GM21367 (cell line): ENCODE results near the gene NFKB1.

Source experiments
- ATAC-seq: cut with Tn5 transposase; IDR thresholded peaks from one replicate; pipeline ENCODE4 v1.9.1; 2021; ENCODE audit not compliant: unreplicated experiment

Gene NFKB1

DNA sequence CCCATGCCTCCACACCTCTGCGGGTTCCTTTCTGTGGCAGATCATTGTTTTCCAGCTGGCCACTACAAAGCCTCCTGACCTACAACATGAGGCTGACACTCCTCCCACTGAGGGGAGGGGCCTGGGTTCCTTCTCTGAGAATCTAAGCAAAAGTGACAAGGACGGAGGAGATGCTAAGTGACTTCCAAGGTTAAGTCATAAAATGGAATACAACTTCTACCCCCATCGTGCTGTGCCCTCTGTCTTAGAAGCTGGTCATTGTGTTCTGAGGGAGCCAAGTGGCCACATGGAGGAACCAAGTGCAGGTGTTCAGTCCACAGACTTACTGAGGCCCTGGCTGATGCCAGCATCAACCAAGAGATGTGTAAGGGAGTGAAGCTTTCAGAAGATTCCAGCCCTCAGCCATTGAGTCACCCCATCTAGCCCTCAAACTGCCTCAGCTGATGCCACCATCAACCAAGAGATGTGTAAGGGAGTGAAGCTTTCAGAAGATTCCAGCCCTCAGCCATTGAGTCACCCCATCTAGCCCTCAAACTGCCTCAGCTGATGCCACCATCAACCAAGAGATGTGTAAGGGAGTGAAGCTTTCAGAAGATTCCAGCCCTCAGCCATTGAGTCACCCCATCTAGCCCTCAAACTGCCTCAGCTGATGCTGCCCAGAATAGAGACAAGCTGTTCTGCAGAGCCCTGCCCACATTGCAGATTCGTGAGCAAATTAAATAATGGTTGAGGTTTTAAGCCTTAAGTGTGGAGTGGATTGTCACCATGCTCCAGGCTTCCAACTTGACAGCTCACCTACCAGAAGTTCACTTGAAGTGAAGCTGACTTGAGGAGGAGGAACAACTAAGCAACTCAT, 118.8 kb downstream of the NFKB1 start:
- peak; percentile 20 for ATAC-seq

DNA sequence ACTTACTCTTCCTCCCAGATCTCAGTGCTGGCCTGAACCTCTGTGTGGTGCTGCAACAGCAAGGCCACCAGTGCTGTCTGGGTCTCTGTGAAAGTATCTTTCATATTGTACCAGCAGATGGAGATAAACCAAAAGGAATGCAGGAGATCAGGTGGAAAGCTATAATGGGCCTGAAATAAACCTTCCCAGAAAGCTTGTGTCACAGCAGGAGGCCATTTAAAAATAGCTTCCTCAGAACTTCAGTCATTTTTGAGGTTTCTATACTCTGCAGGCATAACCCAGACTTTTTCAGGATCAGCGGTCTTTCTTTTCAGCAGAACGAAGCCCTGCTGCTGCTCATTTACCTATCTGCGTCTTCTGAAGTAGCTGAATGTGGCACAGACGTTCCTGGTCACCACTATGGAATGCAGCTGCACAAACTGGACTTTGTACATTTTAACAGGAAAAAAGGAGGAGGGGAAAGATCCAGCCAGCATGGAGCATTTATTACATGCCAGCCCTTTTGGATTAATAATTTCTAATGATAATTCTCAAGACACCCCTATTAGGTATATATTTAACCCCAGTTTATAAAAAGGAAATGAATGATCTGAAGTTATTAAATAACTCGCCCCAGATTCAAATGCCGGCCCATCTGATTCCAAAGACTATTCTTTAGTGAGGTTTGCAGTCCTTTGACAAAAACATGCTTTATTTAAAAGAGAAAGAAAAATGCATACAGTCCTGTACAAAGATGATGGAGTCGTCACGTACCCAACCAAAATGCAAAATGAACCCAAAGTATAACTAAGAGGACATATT, 119.7 kb downstream of the NFKB1 start:
- ATAC-seq, result peak; percentile 45

DNA sequence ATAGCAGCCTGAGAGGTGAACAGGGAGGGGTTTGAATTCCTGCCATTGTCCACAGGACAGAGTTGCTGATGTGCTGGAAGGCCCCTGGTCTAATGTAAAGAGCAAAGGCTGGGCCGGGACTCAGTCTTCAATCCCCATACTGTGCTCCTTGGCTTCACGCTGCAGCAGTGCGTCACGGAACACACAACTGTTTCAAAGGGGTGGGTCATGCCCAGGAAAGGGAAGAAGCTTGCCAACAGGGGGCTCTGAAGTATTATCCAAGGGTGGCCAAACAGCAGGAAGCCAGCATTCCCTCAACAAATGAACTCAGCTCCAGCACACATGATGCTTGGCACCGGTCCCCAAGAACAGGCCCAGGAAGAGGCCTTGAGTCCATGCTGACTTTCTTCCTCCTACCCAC, 122.5 kb downstream of the NFKB1 start:
- no peak for ATAC-seq

DNA sequence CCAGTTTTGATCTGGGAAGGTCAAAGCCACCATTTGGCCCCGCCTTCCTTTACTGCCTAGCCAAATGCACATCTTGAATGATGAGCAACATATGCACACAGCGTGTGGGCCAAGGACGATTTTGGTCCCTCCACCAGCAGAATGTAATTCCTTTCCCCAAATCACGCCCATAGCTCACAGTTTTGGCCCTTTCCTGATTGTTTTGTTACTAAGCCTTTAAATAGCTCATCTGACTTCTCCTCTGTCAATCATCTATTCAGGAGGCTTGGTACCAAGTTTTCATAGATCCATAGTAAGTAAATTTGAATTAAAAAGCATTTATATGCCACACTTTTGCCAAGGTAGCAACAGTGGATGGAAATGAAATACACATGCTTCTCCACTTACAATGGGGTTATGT, 123.3 kb downstream of the NFKB1 start:
- no peak for ATAC-seq

DNA sequence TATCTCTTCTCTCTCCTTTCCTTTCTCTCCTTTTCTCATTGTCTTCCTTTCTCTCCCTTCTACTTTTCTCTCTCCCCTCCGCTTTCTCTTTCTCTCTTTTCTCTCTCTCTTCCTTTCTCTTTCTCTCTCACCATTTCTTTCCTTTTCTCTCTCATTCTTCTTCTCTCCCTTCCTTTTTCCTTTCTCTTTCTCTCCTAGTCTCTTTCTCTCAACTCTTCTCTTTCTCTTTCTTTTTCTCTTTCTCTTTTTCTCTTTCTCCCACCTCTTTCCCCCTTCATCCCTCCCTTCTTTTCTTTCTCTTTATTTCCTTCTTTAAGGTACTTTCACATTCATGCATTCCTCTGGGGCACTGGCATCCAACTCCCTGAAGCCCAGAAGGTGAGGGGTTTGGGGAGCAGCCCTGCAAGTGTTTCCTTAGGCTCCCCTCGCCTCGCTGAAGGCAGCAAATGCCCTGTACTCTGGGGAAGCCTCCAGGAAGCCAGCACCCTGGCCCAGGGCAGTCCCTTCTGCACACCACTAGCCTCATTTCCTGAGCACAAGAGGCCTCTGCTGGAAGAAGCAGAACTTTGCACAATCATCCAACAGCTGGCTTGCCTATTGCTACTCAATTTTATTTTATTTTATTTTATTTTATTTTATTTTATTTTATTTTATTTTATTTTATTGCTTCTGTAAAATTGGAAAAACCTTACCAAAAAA, 124.2 kb downstream of the NFKB1 start:
- peak; percentile 96 for ATAC-seq

DNA sequence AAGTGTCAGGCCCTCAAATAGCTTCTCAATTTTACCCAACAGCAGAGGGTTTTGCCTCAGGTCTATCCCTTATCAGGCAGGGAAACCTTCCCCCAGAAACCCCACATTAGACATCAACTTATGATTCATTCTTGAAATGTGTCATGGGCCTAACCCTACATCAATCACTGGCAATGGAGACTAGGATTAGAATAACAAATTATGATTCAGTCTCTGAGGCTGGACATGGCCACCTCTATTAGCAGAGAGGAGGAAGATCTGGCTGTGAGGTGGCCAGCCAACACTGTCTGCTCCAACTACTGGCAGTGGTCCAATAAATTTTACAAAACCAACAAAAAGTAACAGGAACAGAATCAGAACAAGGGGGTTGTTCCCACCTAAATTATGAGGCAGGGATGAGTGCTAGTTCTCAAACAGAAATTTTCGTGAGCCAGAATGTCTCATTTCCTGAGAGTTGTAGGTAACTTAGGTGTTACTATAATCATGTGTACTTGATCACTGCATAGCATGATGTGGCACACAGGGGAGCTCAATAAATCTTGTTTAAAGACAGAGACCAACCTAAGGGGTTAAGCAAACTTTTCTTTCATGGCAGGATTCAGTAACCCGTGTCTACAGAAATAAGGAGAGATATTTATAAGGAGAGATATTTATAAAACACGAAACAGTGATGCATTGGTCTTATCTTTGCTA, 126.8 kb downstream of the NFKB1 start:
- ATAC-seq, result no peak

DNA sequence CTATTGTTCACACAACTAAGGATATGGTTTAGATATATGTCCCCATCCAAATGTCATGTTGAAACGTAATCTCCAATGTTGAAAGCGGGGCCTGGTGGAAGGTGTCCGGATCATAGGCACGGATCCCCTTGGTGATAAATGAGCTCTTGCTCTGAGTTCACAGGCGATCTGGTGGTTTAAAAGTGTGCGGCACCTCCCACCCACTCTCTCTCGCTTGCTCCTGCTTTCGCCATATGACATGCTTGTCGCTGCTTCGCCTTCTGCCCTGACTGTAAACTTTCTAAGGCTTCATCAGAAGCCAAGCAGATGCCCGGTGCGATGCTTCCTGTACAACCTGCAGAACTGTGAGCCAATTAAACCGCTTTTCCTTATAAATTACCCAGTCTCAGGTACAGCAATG, 128.5 kb downstream of the NFKB1 start:
- ATAC-seq, result no peak

DNA sequence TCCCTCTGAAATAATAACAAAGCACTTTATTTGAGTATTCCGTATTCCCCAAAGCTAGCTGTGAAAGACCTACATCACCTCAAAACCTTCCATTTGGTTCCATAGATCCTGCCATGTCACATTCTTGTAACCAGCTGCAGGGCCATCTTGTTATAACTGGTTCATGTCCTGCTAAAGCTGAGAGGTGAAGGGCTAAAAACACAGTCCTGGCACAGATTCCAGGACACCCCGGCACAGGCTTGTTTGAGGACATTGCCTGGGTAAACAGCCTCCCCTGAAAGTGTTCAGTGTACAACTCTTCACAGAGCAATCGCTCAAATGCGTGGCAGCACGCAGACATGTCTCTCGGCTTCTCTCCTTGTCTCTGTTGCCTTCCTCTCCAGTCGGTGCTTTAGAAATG, 130.5 kb downstream of the NFKB1 start:
- no peak for ATAC-seq

DNA sequence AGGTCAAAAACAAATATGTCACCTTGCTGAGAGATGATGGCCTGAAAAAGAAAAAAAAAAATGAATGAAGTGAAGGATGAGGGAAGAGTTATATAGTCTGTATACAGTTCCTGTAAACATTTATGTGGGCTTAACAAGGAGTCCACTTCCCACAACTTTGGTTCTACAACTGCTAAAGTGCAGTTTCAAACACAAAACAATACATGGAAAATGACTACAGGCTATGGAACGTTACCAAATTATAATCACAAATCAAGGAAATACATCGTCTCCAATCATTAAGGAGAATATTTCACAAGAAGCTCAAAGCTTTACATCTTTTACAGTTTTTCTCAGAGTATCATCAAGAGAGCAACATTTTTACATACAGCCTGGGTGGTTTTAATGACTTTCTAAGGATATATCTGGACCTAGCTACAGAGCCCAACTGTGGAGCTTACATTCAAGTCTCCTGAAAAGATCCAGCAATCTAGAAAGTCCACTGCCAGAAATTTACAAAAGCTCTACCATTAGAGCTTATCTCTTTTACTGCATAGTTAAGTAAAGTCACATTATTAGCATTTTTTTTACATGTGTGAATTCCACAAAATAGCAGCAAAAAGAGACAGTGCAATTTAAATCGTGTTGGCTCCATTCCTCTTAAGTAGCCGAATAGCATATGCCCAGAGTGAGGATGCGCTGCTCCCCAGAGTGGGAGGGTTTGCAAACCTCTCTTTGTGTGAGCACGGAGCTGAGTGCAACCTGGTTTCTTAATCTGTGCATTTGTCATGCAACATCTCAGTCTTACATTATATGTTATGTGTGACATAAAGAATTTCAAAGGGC, 131.3 kb downstream of the NFKB1 start:
- no peak for ATAC-seq

DNA sequence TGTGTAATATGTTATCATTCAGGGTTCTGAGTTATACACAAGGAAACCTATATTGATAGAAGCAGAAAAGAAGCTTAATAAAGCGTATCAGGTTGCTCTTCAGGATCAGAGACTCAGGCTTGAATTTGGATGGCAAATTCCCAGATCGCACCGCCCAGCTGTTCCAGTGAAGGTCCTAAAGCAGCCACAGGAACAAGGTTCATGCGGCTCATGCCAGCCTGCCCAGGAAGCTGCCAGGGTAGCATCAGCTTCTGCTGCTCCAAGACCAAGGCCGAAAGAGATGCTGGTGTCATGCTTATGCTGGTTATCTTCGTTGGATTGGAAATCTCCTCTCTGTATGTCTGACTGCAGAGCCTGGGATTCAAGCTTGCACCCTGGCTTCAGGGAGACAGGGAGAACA, 131.9 kb downstream of the NFKB1 start:
- no peak for ATAC-seq

DNA sequence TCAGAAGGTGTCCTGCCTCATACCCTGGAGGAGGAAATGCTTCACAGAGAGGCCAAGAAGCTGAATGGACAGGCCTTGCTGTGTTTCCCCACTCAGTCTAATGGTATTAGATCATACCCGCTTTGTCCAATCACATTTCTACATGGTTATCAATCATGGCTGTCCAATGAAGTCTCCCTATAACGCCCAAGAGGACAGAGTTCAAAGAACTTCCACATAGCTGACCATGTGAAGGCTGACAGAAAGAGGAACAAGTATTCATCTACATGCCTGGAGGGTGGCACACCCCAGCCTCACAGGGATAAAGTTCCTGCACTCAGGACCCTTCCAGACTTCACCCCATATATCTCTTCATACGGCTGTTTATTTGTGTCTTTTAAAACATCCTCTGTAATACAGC, 136.2 kb downstream of the NFKB1 start:
- ATAC-seq, result no peak

DNA sequence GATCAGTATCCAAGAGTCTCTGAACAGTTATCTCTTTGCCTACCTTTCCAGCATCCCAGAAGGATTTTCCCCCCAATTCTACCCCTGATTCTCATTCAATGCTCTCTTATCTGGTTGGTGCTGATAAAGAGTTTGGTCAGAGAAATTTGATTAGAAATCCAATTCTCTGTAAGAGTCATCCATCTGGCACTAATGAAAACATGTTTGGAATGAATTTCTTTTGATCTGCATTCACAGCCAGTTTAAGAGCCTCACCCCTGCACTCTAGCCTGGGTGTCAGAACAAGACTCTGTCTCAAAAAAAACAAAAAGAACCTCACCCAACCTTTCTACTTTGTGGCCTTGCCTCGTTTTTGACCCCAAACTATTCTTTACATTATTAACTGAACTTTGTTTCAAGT, 137.5 kb downstream of the NFKB1 start:
- ATAC-seq, result no peak

DNA sequence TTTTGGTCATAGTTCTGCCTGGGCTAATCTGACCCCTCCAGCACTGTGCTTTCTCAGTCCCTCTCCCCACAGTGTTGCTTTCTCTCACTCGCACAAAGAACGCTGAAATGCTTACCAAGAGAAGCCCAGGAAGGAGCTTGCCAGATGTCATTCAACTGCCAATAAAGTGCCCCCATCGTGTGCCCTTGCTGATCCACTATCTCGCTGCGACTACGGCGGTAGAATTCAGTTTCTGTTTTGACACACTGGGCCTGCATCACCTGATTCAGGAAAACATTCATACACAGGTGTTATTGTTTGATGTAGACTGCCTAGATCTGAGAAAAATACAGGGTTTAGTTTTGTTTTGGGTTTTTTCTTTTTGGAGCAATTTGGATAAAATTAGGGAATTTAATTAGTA, 138.4 kb downstream of the NFKB1 start:
- ATAC-seq, result no peak

DNA sequence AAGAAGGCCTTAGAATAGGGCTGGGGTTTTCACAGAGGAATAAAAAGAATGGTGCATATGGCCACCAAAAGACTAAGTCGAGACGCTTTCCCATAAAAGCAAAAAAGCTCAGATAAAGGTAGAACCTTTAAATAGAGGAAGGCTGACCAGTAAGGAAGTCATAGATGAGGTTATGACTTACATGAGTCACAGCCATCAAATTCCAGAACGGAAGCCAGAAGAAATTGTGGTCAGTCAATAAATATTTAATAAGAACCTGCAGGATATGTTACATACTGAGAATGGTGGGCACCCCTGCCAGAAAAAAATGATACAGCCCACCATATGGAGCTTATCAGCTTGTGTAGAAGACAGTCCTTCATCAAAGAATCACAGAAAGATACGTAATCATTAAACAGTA, 139.5 kb downstream of the NFKB1 start:
- ATAC-seq, result no peak

DNA sequence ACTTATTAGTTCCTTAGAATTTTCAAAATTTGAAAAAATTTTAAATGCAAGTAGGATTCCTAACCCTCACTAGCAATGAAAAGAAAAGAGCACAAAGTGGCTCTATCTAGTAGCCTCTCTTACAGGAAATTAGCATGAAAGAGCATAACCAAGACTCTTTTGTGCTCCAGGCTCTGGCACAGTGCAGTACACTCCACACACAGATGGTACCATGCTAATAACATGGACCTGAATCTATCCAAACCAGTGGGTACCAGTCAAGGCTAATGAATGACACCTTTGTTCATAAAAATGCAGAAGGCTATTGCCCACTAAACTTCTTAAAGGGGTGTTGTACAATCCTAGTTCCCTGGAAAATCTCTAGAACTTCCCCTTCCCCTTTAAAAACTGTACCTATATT, 140.6 kb downstream of the NFKB1 start:
- ATAC-seq, result no peak

DNA sequence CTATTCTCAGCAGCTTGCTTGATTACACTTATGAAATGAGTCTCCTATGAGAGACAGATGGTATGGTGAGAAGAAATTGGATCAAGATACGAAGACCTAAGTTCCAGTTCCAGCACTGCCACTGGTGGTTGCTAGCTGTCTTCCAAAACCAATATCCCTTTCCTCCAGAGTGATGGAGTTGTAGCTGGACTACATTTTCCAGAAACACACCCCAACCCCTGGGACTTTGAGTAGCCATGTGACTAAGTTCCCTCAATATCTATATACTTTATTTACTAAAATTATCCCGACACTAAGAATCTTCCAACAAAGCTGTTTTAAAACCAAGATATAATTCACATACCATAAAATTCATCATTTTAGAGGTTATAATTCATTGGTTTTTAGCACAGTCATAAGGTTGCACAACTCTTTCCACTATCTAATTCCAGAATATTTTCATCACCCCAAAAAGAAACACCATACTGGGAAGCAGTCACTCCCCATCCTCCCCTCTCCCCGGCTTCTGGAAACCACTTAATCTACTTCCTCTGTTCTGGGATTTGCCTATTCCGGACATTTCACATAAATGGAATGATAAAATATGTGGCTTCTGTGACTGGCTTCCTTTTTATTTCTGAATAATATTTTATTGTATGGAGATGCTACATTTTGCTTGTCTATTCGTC, 141.6 kb downstream of the NFKB1 start:
- no peak for ATAC-seq

DNA sequence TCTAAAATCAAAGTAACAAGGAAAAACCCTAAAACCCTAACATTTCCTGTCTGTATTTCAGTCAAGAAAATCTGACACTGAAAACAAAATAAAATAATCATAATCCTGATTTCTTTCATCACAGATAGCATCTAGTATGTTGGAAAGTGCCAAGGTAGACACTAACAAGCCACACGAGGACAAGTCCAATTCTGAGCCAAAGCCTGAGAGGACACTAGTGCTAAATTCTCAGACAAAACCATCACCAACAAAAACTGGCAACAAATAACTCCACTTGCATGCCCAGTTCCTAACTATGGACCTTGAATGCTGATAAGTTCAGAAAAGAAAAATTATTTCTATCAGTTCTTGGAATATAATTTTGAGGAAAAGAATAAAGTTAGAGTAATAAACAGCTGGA, 146.0 kb downstream of the NFKB1 start:
- ATAC-seq, result no peak

DNA sequence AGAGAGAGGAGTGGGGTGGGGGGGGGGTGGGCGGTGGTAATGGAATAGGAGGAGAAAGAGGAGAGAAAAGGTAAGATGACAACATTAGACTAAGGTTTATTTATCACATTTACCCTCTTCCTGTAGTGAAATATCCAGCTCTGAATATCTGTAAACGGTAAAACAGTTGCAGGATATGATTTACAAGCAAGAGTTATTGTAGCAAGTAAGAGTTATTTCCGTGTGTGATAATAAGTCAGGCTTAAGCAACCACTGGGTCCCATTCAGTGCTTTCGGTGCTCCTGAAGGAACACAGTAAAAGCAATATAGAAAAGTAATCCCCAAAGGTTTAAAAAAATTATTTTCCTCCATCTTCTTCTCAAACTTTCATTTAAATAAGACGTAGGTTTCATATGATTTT, 156.0 kb downstream of the NFKB1 start:
- ATAC-seq, result no peak

DNA sequence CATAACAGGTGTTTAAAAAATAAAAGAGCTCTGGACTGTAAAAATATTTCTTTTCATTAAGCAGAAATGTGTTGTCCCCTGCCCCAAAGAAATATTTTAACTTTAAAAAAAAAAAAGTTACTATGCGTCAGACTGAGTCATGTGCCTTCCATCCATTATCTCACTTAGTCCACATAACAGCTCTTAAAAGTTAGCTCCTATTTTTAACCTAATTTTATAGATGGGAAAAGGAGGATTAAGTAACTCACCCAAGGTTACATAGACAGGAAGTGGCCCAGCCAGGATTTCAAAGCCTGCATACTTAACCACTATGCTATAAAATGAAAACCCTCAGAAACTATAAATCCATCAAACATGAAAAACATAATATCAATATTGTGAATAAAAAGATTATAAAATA, 161.9 kb downstream of the NFKB1 start:
- ATAC-seq, result no peak

DNA sequence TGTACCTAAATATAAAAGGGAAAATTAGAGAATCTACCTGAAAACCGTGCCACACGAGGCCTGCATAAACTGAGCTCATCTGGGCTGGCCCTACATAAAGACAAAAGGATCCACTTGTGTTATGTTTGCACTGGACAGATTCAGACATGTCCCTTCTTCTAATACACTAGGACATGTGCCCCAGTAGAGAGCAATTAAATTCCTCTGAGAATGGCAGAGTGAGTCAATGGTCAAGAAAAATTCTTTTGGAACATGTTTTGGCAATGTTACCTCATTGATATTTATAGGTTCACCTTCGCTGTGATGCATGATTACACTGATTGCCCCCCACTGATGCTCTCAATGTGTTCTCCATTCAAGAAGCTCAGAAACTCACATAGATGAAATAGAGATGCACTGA, 164.4 kb downstream of the NFKB1 start:
- no peak for ATAC-seq
